HEK293T (cell line): ENCODE results near the gene RNU6-9.
"Not testable (repeated sequence)": the region's sequence is repeated elsewhere in the genome, so short reads cannot be mapped to it uniquely, and the experiment has no call there.

ENCODE experiments used
- CTCF ChIA-PET: fragments of 350-600 bp; formaldehyde crosslinking; extraction: SDS; loops from one replicate; lab custom pipeline; 2021; ENCODE audit warnings: antibody characterized with exemption, inconsistent platforms; lab: Yijun Ruan, JAX
- POLR2A ChIA-PET: fragments of 350-600 bp; formaldehyde crosslinking; extraction: SDS; loops from one replicate; lab custom pipeline; 2020; ENCODE audit warnings: antibody characterized with exemption, inconsistent platforms; lab: Yijun Ruan, JAX
- DNase-seq: peaks from one replicate; pipeline ENCODE4 v3.0.0; 2012; ENCODE audit warnings: mixed read lengths; ENCODE audit errors: extremely low spot score
- ARNT ChIP-seq: fragments of 450-650 bp; IDR thresholded peaks from 2 replicates; pipeline ENCODE4 v1.6.1; 2017; ENCODE audit warnings: mild to moderate bottlenecking
- BHLHE40 ChIP-seq: fragments of 450-650 bp; IDR thresholded peaks from 2 replicates; pipeline ENCODE4 v1.6.1; 2016; ENCODE audit warnings: mild to moderate bottlenecking, moderate library complexity, borderline replicate concordance
- CTBP1 ChIP-seq: fragments of 450-650 bp; IDR thresholded peaks from 2 replicates; pipeline ENCODE4 v1.6.1; 2016; ENCODE audit warnings: borderline replicate concordance
- ELF4 ChIP-seq: fragments of 450-650 bp; IDR thresholded peaks from 2 replicates; pipeline ENCODE4 v1.6.1; 2017; ENCODE audit warnings: antibody characterized with exemption
- FOXA1 ChIP-seq: fragments of 450-650 bp; IDR thresholded peaks from 2 replicates; pipeline ENCODE4 v1.6.1; 2016; ENCODE audit warnings: mild to moderate bottlenecking
- FOXK2 ChIP-seq: fragments of 450-650 bp; IDR thresholded peaks from 2 replicates; pipeline ENCODE4 v1.6.1; 2016; ENCODE audit warnings: mild to moderate bottlenecking
- FOXM1 ChIP-seq: fragments of 450-650 bp; IDR thresholded peaks from 2 replicates; pipeline ENCODE4 v1.6.1; 2017; ENCODE audit warnings: mild to moderate bottlenecking, borderline replicate concordance
- HDGF ChIP-seq: fragments of 450-650 bp; IDR thresholded peaks from 2 replicates; pipeline ENCODE4 v1.6.1; 2017; ENCODE audit warnings: antibody characterized with exemption, borderline replicate concordance
- L3MBTL2 ChIP-seq: fragments of 450-650 bp; conservative IDR thresholded peaks from 2 replicates; pipeline ENCODE4 v1.6.1; 2016; ENCODE audit warnings: mild to moderate bottlenecking
- LEF1 ChIP-seq: fragments of 450-650 bp; IDR thresholded peaks from 2 replicates; pipeline ENCODE4 v1.6.1; 2017; ENCODE audit warnings: mild to moderate bottlenecking, borderline replicate concordance
- NFRKB ChIP-seq: fragments of 450-650 bp; IDR thresholded peaks from 2 replicates; pipeline ENCODE4 v1.6.1; 2016; ENCODE audit warnings: mild to moderate bottlenecking, moderate library complexity
- PKNOX1 ChIP-seq: fragments of 450-650 bp; IDR thresholded peaks from 2 replicates; pipeline ENCODE4 v1.6.1; 2016
- SP1 ChIP-seq: fragments of 450-650 bp; IDR thresholded peaks from 2 replicates; pipeline ENCODE4 v1.6.1; 2017
- SUZ12 ChIP-seq: fragments of 450-650 bp; IDR thresholded peaks from 2 replicates; pipeline ENCODE4 v1.6.1; 2016; ENCODE audit warnings: mild to moderate bottlenecking
- TARDBP ChIP-seq: fragments of 450-650 bp; IDR thresholded peaks from 2 replicates; pipeline ENCODE4 v1.6.1; 2016
- ZNF384 ChIP-seq: fragments of 450-650 bp; IDR thresholded peaks from 2 replicates; pipeline ENCODE4 v1.6.1; 2016

The RNU6-9 gene

DNA sequence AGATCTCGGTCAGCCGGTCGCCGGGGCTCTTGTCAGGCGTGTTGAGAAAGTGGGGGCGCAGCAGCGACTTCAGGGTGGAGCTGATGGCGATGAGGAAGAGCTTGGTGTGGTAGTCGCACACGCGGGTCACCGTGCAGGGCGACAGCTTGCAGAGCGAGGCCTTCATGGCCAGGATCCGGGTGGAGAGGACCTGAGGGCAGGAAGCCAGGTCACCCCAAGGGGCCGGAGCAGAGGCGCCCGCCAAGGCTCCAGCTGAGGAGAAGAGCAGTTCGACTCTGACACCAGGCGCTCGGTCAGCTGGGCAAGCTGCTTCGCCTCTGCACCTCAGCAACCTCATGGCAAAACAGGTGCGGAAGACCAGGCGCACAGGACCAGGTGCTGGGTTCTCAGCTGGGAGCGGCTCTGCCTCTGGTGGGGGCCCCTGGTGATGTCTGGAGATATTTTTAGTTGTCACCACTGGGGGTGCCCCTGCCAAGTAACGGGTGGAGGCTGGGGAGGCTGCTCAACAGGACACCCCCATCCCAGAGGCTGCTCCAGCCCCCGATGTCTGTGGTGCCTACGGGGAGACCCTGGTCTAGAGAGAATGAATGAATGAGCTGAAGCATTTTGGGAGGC lies 17.9 kb upstream of the RNU6-9 start:
- POLR2A ChIA-PET: no interaction called here
- DNase-seq: no peak
- TF ChIP-seq FOXA1 (no peak), ARNT (no peak), L3MBTL2 (no peak), SP1 (no peak), CTBP1 (no peak), ZNF384 (no peak), FOXM1 (no peak), ELF4 (no peak), PKNOX1 (no peak), NFRKB (no peak), TARDBP (no peak), FOXK2 (no peak), SUZ12 (no peak), HDGF (no peak), LEF1 (no peak), BHLHE40 (no peak)
- CTCF ChIA-PET: no interaction called here

GRCh38 chr19:876089-876488 lies 17.2 kb upstream of the RNU6-9 start:
- ChIA-PET CTCF (no interaction called here), POLR2A (no interaction called here)
- TF ChIP-seq FOXK2 (no peak), ARNT (no peak), SP1 (no peak), CTBP1 (no peak)
- DNase-seq: no peak

DNA sequence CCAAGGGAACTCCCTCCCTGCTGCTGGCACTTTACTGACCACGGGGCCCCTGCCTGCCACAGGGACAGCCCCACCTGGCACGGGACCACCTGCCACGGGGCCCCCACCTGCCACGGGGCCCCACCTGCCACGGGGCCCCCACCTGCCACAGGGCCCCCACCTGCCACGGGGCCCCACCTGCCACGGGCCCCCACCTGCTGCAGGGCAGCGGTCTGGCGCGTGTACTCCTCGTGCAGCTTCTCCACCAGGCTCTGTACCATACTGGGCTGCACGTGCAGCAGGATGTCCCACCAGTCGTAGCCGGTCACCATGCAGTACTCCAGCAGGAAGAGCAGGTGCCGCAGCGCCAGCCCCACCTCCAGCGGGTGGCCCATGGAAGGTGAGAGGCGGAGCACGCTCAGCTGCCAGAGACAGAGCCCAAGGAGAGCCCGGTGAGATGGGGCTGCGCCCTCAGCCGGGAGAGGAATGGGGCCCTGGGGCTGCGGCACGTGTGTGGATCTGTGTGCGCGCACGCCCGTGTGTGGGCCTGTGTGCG lies 16.4 kb upstream of the RNU6-9 start:
- no peak for DNase-seq
- TF ChIP-seq BHLHE40 (no peak), FOXA1 (no peak), FOXK2 (no peak), LEF1 (no peak)
- POLR2A ChIA-PET: no interaction called here
- CTCF ChIA-PET: no interaction called here

- DNase-seq, CTCF ChIA-PET, POLR2A ChIA-PET: not testable (repeated sequence)
Measured at GRCh38 chr19:877992-878660, 15.2 kb upstream of the RNU6-9 start.

GRCh38 chr19:878751-879561 lies 14.3 kb upstream of the RNU6-9 start:
- CTCF ChIA-PET, DNase-seq: not testable (repeated sequence)
- POLR2A ChIA-PET: interaction anchor here (1.3 kb wide), 1 partner anchor 14 kb away, joined by 3 read pairs; the partner anchor contains the start of genes MED16 and RNU6-9

- DNase-seq: no peak
- no peak for TF ChIP-seq BHLHE40
- TF ChIP-seq CTBP1: no peak
- TF ChIP-seq ZNF384: no peak
- TF ChIP-seq L3MBTL2: no peak
- no peak for TF ChIP-seq NFRKB
- TF ChIP-seq PKNOX1: no peak
- TF ChIP-seq FOXA1: no peak
- TF ChIP-seq LEF1: no peak
- no peak for TF ChIP-seq ARNT
- TF ChIP-seq FOXM1: no peak
- ChIA-PET POLR2A (interaction anchor here (1.3 kb wide), 1 partner anchor 13 kb away, joined by 3 read pairs; the partner anchor contains the start of genes MED16 and RNU6-9), CTCF (no interaction called here)
Measured at GRCh38 chr19:879711-880438, 13.4 kb upstream of the RNU6-9 start.
